HG02981 (cell line): ENCODE measurements around the gene GH2.

ENCODE experiments used
- ATAC-seq: cut with Tn5 transposase; IDR thresholded peaks from one replicate; pipeline ENCODE4 v1.9.1; 2021; ENCODE audit warnings: mild to moderate bottlenecking, moderate library complexity; ENCODE audit not compliant: unreplicated experiment

Gene GH2

GRCh38 chr17:63842540-63843386 lies 39.0 kb downstream of the GH2 start, which contains the start of gene SMARCD2:
TSS of gene SMARCD2 (minus strand) at chr17:63842685. CDS start at chr17:63842674, 11 bp downstream.
- ATAC-seq, result peak; percentile 75

GRCh38 chr17:63842173-63842539 lies 39.6 kb downstream of the GH2 start:
- peak; percentile 27 for ATAC-seq

DNA sequence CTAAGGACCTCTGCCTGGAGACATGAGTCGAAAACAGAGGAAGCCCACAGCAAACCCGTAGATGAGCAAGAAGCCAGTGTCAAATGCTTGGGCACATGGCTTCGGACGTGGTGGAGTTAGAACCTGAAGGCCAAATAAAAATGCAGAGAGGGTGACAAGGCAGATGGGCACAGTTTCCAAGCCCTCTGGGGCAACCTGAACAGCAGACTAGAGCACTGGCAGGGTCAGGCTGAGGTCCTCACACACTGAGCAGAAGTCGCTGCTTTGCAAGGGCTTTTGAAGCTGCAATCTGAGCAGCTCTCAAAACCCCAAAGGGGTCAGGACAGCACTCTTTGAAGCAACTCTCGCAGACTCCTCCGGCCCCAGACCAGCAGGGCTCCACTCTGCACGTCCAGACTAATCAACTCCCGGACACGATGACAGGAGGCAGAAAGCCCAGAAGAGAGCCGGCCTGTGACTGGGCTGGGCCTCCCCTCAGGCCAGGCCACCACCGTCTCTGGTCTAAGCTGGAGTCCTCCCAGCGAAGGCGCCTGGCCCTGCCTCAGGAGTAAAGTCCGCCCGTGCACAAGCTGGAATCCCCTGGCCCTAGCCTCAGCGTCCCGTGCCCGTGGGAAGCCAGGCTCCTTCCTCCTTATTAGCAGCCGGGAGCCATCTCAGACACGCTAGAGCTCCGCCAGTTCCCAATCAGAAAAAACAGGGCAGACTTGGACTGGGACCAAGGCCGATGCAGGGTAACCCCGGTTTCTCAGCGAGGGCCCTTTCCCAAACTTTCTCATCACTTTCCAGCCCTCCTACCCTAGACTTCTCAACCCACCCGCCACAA lies 40.2 kb downstream of the GH2 start:
- no peak for ATAC-seq

DNA sequence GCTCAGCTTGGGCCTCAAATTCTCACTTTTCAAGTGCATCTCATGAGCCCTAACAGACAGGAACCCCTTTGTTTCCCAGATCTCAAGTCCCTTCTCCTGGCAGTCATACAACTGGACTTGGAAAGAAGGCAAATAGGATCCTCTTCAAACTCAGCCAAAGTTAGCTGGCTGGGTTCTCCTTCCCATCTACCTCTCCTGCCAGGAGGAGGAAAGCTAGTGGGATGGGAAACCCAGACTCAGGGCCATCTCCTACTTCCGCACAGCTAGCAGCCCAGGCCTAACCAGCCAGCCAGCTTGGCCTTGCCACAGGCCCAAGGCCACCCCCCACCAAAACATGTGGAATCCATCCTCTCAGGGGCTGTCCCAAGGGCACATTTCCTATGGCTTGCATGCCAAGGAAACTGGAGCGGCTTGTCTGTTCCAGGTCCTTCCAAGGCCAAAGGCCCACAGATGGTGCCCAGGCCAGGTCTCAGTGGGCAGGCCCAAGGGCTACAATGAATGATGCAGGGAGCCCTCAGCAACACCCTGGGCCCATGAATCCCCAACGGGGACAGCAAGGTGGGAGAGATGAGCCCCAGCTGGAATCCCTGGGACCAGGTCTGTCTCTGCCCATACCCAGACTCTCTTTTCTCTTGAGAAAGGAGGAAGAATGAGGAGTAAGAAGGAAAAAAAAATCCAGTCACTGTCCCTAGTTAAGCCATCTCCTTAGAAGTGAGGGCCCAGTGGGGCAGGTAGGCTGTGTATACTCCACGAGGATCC lies 41.0 kb downstream of the GH2 start:
- ATAC-seq, result no peak

- ATAC-seq, result no peak
These were observed 43.0 kb downstream of the GH2 start for GRCh38 chr17:63838631-63839171.

DNA sequence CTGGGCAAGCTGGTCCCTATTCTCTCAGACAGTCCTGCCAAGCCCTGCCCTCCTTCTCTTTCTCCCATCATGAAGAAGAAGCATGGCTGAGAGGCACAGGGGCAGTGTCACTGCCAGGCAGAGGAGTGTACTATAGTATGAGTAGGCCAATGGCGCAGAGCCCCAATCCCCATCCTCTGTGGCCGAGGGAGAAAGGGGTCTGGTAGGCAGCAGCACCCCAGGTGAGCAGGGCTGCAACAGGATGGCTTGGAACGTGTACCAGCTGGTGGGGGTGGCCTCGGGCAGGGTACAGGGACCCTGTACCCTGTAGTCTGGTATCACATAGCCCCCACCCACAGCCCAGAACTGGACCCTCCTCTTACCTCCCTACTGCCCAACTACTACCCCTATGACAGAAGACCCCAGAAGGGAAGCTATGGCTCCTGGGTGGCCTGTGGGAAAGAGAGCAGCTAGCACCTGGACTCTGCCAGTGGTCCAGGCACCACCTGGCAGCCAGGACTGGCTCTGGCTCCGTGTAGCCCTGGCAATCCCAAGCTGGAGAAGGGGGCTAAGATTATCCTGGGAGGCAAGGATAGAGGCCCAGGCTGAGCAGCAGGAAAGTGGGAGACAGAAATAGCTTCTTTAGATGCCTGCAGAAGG lies 43.7 kb downstream of the GH2 start:
- no peak for ATAC-seq

DNA sequence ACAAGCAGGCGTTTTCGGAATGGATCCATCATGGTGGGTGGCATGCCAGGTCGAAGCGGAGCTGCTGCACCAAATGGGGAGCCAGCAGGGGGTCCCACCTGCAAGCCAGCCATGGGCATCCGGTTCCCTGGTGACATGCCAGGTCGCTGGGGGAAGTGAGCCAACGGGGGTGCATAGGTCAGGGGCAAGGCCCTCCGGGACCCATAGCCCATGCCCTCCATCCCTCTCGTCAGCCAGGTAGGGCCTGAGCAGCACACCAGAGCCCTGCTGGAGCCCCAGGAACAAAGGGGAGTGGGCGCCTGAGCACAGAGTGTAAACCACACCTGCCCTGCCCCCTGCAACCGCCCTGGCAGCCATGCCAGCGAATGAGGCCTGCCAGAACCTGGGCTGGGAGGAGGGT lies 44.3 kb downstream of the GH2 start:
- ATAC-seq, result no peak

DNA sequence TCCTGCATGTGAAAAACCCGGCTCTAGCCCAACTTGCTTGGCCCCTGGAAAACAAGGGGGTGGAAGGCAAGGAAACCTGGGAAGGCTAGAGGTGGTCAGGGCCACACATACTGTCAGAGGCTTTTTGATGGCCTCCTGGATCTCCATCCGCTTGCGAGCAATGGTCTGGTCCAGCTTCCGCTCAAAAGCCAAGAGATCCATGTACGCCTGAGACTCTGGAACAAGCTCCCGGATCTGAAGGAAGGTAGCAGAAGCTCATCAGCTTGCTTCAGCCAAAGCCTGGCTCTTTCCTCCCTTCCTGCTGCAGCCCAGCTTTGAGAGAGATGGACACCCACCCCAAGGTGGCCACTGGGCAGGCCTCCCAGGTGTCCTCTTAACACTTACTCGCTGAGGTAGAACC lies 44.9 kb downstream of the GH2 start:
- ATAC-seq, result no peak

- ATAC-seq, result no peak
These were observed 46.5 kb downstream of the GH2 start for GRCh38 chr17:63835167-63835720.

- ATAC-seq, result peak; percentile 54
These were observed 47.1 kb downstream of the GH2 start for GRCh38 chr17:63834431-63835166.

- ATAC-seq, result no peak
These were observed 47.9 kb downstream of the GH2 start for GRCh38 chr17:63833741-63834373.

- ATAC-seq, result no peak
These were observed 48.6 kb downstream of the GH2 start for GRCh38 chr17:63833026-63833740.

- no peak for ATAC-seq
These were observed 49.3 kb downstream of the GH2 start for GRCh38 chr17:63832455-63832854.

GRCh38 chr17:63832014-63832413 lies 49.7 kb downstream of the GH2 start:
- ATAC-seq, result no peak

- ATAC-seq, result no peak
These were observed 50.2 kb downstream of the GH2 start for GRCh38 chr17:63831505-63831904.

- no peak for ATAC-seq
These were observed 50.7 kb downstream of the GH2 start for GRCh38 chr17:63830904-63831491.

- no peak for ATAC-seq
These were observed 51.5 kb downstream of the GH2 start for GRCh38 chr17:63830278-63830677.
